Breast epithelium (tissue), 3 donors: ENCODE measurements around the gene CHST7.

Source experiments
- CTCF ChIP-seq, 3 donors: fragments of 450-650 bp; IDR thresholded peaks; one replicate each; pipeline ENCODE4 v1.5.1; 2016 to 2017; ENCODE audit warnings: antibody characterized with exemption in 3 of 3, mild to moderate bottlenecking in 3 of 3, moderate library complexity in 3 of 3
- POLR2A ChIP-seq: fragments of 450-650 bp; IDR thresholded peaks from one replicate; pipeline ENCODE4 v1.6.1; 2016; ENCODE audit warnings: antibody characterized with exemption, mild to moderate bottlenecking, moderate library complexity
- POLR2AphosphoS5 ChIP-seq, 3 donors: sonication (generic); formaldehyde crosslinking; IDR thresholded peaks; one replicate each; pipeline ENCODE4 v1.6.1; 2017; ENCODE audit warnings: antibody characterized with exemption in 3 of 3

GRCh38 chrX:46587753-46588171 lies 14.2 kb downstream of the CHST7 start:
- TF ChIP-seq POLR2AphosphoS5 (IDR thresholded peaks at IDR 0.05): no peak
- no peak for TF ChIP-seq CTCF (IDR thresholded peaks at IDR 0.05)
- no peak for TF ChIP-seq POLR2A
